Fibroblast of the aortic adventitia (primary cell): ENCODE data around the gene MRPL40. TPM values are rescaled to one million over a fixed set of nuclear protein-coding genes. Genes with fewer than 3 reads are reported as not detected.

Source experiments
- DNase-seq: peaks from one replicate; pipeline ENCODE4 v3.0.0-alpha.2; 2010; ENCODE audit warnings: low read depth
- H3K4me3 ChIP-seq: 2 replicates; pipeline ENCODE4 v1.5.1; 2011; ENCODE audit warnings: low read depth, mild to moderate bottlenecking, control low read depth, low read length, moderate library complexity
- CTCF ChIP-seq: IDR thresholded peaks from 2 replicates; pipeline ENCODE4 v1.5.1; 2011; ENCODE audit warnings: mild to moderate bottlenecking, low read length, control low read depth, inconsistent platforms; ENCODE audit not compliant: insufficient read depth
- total RNA-seq: library from RNA; depleted of rRNA; stranded (reverse); fragments of >200 nt; gene quantifications from 2 replicates; pipeline ENCODE4 v1.2.3, GENCODE V29; 2012; ENCODE audit warnings: low replicate concordance

The MRPL40 gene
- total RNA-seq, 1 donor: 41.8 TPM

GRCh38 chr22:19460036-19460435 is 27.7 kb downstream of the MRPL40 start:
- H3K4me3 ChIP-seq: no peak overlapping the region
- DNase-seq: no peak
- no peak for TF ChIP-seq CTCF

- TF ChIP-seq CTCF: no peak
- DNase-seq: no peak
Observed at GRCh38 chr22:19461506-19461905, 29.2 kb downstream of the MRPL40 start.

GRCh38 chr22:19463008-19463407 is 30.7 kb downstream of the MRPL40 start:
- TF ChIP-seq CTCF: no peak
- no peak for DNase-seq
- no peak overlapping the region for H3K4me3 ChIP-seq

More at GRCh38 chr22:19461506-19461905, 29.2 kb downstream of the MRPL40 start:
- H3K4me3 ChIP-seq: no peak overlapping the region

- no peak for TF ChIP-seq CTCF
- DNase-seq: peak; percentile 64
- no peak overlapping the region for H3K4me3 ChIP-seq
Observed at GRCh38 chr22:19463491-19464469, 31.4 kb downstream of the MRPL40 start.

- no peak for TF ChIP-seq CTCF
Observed at GRCh38 chr22:19464546-19464945, 32.2 kb downstream of the MRPL40 start.

GRCh38 chr22:19464975-19465374 is 32.6 kb downstream of the MRPL40 start:
- no peak for TF ChIP-seq CTCF
- no peak overlapping the region for H3K4me3 ChIP-seq
- no peak for DNase-seq

More at GRCh38 chr22:19464546-19464945, 32.2 kb downstream of the MRPL40 start:
- DNase-seq: no peak
- no peak overlapping the region for H3K4me3 ChIP-seq
